Kasumi-1 (cell line): ENCODE data around the gene FGF11.

Experiments used
- DNase-seq, 2 experiments: peaks; one replicate each; lab custom pipeline; 2025; lab: John Stamatoyannopoulos, UW

FGF11 gene

DNA sequence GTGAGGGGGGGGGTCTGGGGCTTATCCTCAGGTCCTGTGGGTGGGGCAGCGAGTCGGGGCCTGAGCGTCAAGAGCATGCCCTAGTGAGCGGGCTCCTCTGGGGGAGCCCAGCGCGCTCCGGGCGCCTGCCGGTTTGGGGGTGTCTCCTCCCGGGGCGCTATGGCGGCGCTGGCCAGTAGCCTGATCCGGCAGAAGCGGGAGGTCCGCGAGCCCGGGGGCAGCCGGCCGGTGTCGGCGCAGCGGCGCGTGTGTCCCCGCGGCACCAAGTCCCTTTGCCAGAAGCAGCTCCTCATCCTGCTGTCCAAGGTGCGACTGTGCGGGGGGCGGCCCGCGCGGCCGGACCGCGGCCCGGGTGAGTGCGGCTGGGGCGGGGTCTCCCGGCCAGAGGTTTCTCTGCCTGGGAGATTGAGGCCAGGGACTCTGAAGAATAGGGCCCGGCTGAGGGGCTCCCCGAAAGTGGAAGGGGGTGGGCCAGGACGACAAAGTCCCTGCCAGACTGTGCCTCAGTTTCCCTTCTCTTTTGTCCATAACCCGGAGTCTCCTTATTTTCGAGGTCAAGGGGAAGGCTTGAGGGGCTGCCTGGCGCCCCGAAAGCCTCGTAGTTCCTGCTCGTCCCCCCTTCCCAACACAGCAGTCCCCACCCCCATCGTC lies at the start of gene FGF11:
Gene FGF11 (plus strand): TSS at position 51 of the 651 bp plus-strand sequence. CDS start 109 bp downstream, at position 160.
- peak in 1 of 2 experiments; percentile 18 for DNase-seq

GRCh38 chr17:7389924-7390910 lies 49.1 kb upstream of the FGF11 start:
- DNase-seq: no peak

GRCh38 chr17:7391307-7391706 lies 48.0 kb upstream of the FGF11 start:
- no peak for DNase-seq

GRCh38 chr17:7392696-7393612 lies 46.4 kb upstream of the FGF11 start:
- DNase-seq: no peak

GRCh38 chr17:7393613-7394451 lies 45.5 kb upstream of the FGF11 start:
- no peak for DNase-seq

DNA sequence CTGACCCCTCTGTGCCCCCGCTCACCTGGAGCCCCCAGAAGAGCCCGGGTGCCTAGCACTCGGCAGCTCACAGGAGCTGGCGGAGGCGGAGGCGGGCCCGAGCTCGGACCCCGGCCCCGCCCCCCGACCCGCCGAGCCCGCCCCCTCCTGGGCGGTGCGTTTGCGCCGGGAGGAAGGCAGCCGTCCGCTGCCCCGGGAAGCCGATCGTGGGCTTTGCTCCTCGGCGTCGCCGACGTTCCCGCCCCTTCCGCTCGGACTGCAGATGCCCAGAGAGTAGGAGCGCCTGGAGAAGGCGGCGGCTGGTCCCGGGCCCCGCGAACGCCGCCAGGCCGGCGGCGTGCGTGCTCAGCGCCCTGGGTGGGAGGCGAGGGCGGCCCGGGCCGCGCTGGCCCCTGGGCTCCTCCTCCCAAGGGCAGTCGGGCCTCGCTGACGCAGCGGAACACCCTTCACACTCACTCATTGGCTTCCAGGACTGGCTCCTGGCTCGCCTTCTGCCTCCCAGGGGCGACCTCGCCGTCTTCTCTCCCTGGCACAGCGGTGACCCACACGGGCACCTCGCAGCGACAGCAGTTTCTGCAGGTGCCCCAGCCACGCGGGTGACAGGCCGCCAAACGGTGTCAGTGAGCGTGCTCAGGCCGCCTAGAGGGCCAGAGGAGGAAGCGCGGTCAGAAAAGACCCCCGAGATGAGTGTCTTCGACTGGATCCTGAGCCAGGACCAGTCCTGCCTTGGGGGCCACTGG lies 44.7 kb upstream of the FGF11 start, which contains the start of gene PLSCR3:
Gene PLSCR3 (minus strand): TSS at position 74 of the 740 bp plus-strand sequence. CDS start 415 bp downstream, outside the sequence.
- DNase-seq: peak; percentile 24 to 39

- DNase-seq: no peak
Observed at GRCh38 chr17:7396147-7396546, 43.2 kb upstream of the FGF11 start.

DNA sequence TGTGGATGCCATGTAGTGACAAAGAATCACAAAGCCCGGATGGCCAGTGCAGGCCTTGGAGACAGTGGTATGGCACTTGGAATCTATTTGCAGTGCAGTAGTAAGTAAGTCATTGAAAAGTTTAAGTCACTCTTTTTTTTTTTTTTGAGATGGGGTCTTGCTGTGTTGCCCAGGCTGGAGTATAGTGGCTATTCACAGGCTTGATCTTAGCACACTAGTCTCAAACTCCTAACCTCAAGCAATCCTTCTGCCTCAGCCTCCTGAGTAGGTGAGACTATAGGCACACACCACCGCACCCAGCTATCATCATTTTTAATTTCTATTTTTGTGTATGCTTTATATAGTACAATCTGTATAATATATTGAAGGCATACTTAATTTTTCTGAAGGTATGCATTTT lies 40.7 kb upstream of the FGF11 start:
- DNase-seq: no peak

- peak in 1 of 2 experiments; percentile 12 for DNase-seq
Observed at GRCh38 chr17:7403043-7403726, 36.1 kb upstream of the FGF11 start.

DNA sequence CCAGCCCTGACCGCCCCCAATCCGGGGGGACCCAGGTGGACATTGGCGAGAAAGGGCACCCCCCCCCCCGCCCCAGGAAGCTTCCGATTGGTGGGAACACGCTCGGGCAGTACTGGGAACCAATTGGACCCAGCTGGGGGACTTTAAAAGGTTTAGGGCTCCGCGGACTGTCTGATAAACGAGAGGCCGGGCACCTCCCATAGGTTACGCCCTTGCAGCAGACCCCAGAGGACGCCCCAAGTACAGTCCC lies 35.7 kb upstream of the FGF11 start:
- peak; percentile 41 to 45 for DNase-seq

DNA sequence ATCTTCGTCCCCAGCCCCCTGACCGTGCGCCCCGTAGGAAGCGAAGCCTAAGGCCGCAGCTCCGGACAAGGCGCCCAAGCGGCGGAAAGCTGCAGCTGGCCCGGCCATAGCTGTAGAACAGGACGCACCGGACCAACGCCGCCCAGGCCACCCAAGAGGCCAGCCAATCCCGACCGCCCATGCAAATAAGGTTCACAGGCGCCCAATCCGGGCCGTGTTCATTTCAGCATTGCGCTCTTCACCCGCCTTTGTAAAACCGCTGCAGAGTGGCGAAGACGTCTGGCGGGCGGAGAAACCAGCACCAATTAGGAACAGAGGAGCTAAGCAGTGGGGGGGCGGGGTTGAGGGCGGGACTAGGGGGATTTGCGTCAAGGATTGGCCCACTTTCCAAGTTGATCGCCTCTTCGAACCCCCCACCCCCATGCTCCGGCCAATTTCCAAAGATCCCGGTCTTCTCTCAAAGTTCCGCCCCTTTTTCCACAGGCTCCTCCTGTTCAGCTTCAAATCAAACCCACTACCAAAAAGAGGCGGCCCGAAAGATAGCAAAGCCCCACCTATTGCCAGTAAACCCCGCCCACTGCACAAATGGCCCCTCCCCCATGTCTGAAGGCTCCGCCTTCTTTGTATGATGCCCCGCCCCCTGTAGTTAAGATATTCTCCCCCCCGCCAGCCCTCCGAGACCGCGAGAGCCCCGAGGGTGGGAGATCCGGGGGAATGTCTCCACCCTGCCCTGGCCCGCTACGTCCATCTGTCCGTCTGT lies 35.2 kb upstream of the FGF11 start, which contains the start of gene TMEM256:
Gene TMEM256 (minus strand): TSS at position 121 of the 760 bp plus-strand sequence. CDS start 13 bp downstream, at position 108.
- DNase-seq: peak; percentile 88 to 92

GRCh38 chr17:7404737-7405349 lies 34.5 kb upstream of the FGF11 start:
- DNase-seq: no peak

GRCh38 chr17:7405350-7406234 lies 33.7 kb upstream of the FGF11 start:
- DNase-seq: no peak

GRCh38 chr17:7406235-7406825 lies 33.0 kb upstream of the FGF11 start:
- DNase-seq: no peak

GRCh38 chr17:7407082-7407481 lies 32.2 kb upstream of the FGF11 start:
- no peak for DNase-seq

GRCh38 chr17:7407485-7408251 lies 31.6 kb upstream of the FGF11 start, which contains the start of gene NLGN2:
NLGN2 (plus strand) TSS chr17:7407845; CDS start chr17:7408256, 411 bp downstream.
- DNase-seq: no peak
